ENCODE data around the gene TCERG1L.

- TF ChIP-seq CTCF (IDR thresholded peaks at IDR 0.05) = no peak
- TF ChIP-seq POLR2A (IDR thresholded peaks at IDR 0.05) = no peak
These were observed 238.7 kb downstream of the TCERG1L start for GRCh38 chr10:131072651-131073468.

Data from body of pancreas (tissue), 4 donors.